HG03280 (cell line): Measurements from ENCODE around the gene AGBL4.
"Not testable (repeated sequence)": the region's sequence is repeated elsewhere in the genome, so short reads cannot be mapped to it uniquely, and the experiment has no call there.

Source experiments
- ATAC-seq: cut with Tn5 transposase; IDR thresholded peaks from one replicate; pipeline ENCODE4 v1.9.1; 2021; ENCODE audit warnings: mild to moderate bottlenecking, moderate library complexity; ENCODE audit not compliant: unreplicated experiment

Gene AGBL4

GRCh38 chr1:49050041-49050440, 973.7 kb downstream of the AGBL4 start:
- ATAC-seq: no peak

GRCh38 chr1:49048188-49048587, 975.6 kb downstream of the AGBL4 start:
- ATAC-seq: no peak

- ATAC-seq: no peak
These were observed 977.4 kb downstream of the AGBL4 start for GRCh38 chr1:49046305-49046704.

DNA sequence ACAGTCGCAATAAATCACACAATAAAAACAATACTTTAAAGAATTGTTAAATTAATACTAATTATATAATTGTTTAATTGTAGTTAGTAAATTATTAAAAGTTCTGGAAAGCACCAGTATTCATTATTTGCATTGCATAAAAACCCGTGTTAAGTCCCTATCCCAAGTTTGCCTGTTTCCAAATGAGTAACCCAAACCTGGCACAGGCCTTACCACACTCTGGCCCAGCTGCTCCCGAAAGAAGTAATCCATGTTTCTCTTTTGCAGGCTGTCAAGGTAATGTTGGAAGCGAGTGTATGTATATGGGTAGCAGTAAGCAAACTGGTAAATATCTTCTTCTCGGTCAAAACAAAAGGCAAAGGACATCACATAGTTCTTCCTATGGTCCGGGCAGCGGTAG, 978.4 kb downstream of the AGBL4 start:
- no peak for ATAC-seq

DNA sequence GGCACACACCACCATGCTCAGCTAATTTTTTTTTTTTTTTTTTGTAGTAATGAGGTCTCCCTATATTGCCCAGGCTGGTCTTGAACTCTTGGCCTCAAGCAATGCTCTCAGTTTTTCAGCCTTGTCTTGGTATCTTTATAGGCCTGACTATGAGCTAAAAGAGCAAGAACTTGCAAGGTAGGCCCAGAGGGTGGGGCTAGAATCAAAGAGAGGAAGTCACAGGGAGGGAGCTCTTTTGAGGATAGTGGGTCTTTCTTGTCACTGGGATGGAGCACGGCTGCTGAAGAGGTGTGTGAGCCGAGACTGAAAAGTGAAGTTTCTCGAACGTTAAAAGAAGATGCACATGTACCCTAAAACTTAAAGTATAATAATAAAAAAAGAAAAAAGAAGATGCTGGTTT, 987.1 kb downstream of the AGBL4 start:
- no peak for ATAC-seq

GRCh38 chr1:49028396-49028795, 995.4 kb downstream of the AGBL4 start:
- no peak for ATAC-seq

GRCh38 chr1:49026230-49026811, 997.4 kb downstream of the AGBL4 start:
- no peak for ATAC-seq

GRCh38 chr1:49016030-49016977, 1007.5 kb downstream of the AGBL4 start:
- no peak for ATAC-seq

DNA sequence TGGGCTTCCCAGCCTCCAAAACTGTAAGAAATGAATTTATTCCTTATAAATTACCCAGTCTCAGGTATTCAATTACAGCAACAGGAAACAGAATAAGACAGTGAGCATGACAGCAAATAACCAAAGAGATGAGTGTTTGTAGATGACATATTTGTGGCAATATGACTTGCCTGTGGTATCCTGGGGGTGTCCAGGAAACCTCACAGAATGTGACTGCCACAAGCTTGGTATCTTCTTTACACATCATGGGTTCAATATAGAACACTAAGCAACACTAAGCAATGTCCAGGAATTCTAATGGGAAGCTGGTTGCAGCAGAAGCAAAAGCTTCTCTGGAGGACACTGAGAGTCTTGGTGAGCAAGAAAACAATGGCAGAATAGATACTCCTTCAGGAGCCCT, 1010.7 kb downstream of the AGBL4 start:
- no peak for ATAC-seq

DNA sequence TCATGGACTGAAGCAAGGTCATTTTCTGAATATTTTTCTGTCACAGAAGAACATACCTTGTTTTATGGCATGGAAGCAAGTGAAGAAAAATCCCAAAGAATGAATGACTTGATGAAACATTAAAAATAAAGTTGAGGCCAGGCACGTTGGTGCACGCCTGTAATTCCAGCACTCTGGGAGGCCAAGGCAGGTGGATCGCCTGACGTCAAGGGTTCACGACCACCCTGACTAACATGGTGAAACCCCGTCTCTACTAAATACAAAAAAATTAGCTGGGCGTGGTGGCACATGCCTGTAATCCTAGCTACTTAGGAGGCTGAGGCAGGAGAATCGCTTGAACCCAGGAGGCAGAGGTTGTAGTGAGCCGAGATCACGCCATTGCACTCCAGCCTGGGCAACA, 1020.8 kb downstream of the AGBL4 start:
- ATAC-seq: not testable (repeated sequence)

- no peak for ATAC-seq
These were observed 1024.4 kb downstream of the AGBL4 start for GRCh38 chr1:48999321-48999720.

DNA sequence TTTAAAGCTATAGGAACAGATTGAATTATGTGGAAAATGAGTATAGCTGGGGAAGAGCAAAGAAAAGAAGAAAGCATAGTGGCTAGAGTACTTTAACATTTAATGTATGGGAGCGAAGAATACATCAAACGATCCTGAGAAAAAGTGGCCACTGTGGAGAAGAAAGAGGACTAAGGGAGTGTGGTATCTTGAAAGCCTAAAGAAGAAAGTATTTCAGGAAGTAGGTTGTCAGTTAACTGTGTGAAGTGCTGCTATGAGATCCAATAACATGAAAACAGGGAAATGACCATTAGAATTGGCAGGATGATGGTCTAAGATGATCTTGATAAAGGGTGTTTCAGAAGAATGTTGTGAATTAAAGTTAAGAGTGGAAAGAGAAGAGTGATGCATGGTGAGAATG, 1027.4 kb downstream of the AGBL4 start:
- ATAC-seq: no peak

GRCh38 chr1:48988633-48989197, 1035.0 kb downstream of the AGBL4 start:
- no peak for ATAC-seq

GRCh38 chr1:48979940-48980339, 1043.8 kb downstream of the AGBL4 start:
- no peak for ATAC-seq

GRCh38 chr1:48978413-48978812, 1045.3 kb downstream of the AGBL4 start:
- ATAC-seq: no peak

DNA sequence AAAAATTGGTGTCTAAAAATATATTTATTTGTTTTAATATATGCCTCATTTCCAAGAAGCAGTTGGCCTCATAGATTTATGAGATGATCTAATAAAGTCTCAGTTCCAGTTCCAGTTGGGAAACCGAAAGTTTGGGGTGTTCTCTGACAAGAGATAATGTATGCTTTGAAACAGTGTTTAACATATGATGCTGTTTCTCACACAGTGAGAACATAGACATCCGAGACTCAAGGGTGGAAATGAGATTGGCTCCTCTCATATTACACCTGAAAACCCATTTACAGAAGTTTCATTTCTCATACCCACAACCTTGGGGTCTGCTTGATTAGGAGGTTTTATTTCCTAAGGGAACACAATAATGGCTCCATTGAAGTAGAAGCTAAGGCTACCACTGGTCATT, 1046.5 kb downstream of the AGBL4 start:
- no peak for ATAC-seq

GRCh38 chr1:48969971-48970370, 1053.8 kb downstream of the AGBL4 start:
- no peak for ATAC-seq

DNA sequence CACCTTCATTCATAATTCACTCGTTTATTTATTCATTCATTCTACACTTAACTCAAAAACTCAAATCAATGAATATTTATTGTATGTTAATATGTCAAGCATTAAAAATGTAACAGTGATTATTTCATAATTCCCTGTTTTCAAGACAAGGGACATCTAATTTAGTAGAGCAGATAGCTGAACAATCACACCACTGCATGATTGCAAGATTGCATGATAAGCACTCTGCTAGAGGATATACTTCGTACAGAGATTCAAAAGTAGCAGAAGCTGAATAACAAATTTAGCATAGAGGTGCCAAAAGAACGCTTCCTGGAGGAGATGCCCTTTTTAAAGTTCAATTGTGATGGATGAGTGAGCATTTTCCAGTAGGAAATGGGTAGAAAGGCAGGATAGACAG, 1056.4 kb downstream of the AGBL4 start:
- no peak for ATAC-seq

GRCh38 chr1:48966583-48966982, 1057.2 kb downstream of the AGBL4 start:
- no peak for ATAC-seq

DNA sequence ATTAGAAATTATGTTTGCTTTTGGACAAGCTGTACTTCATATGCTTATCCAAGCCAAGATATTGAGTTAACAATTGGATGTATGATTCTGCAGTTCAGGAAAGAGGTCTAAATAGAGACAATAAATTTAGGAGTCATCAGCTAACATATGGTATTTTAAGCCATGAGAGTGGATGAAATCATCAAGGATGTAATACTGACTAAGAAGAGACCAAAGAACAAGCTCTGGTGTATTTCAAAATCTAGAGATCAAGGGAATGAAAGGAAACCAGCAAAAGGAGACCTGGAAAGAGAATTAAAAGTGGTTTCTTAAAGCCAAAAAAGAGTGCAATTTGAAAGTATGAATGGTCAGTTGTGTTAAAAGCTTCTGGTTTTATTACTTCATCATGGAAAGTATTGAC, 1063.4 kb downstream of the AGBL4 start:
- no peak for ATAC-seq

- ATAC-seq: no peak
These were observed 1068.0 kb downstream of the AGBL4 start for GRCh38 chr1:48955774-48956173.

GRCh38 chr1:48953617-48954016, 1070.1 kb downstream of the AGBL4 start:
- no peak for ATAC-seq
